ENCODE measurements around the gene IAH1. TPM values are rescaled to one million over a fixed set of nuclear protein-coding genes. Genes with fewer than 3 reads are reported as not detected.

The IAH1 gene
- polyA plus RNA-seq, 2 of the 4 experiments (the other 2 are of a cell fraction), result 75.4 to 163 TPM

DNA sequence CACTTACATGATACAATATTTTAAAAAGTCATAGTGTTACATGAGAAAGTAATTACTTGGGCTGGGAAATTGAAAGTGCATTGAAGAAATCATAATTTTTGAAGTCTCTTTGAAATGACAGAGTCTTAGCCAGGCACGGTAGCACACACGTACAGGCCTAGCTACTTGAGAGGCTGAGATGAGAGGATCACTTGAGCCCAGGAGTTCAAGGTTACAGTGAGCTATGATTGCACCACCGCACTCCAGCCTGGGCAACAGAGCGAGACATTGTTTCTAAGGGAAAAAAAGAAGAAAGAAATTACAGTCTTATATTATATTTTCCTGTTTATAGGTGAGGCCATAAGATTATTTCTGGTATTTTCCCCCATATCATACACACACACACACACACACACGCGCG, 9.2 kb upstream of the IAH1 start (continued):
- TF ChIP-seq CTCF (IDR thresholded peaks at IDR 0.05) (no peak), HOXB5 (CRISPR knock-in tag; IDR thresholded peaks at IDR 0.05) (no peak), BHLHE40 (IDR thresholded peaks at IDR 0.05; ENCODE audit: low read depth, low read length) (no peak), HOXB13 (CRISPR knock-in tag; IDR thresholded peaks at IDR 0.05; ENCODE audit: low read depth) (no peak), MYC (IDR thresholded peaks at IDR 0.05; ENCODE audit: borderline replicate concordance, low read length) (no peak), ESRRA (IDR thresholded peaks at IDR 0.05; ENCODE audit: borderline replicate concordance, low read length) (no peak), ZSCAN20 (CRISPR knock-in tag; IDR thresholded peaks at IDR 0.05) (no peak), CBX2 (IDR thresholded peaks at IDR 0.05; ENCODE audit: borderline replicate concordance, low read depth) (no peak)

- Histone ChIP-seq H3K4me3 (no peak overlapping the region), H3K27ac (no peak overlapping the region), H3K4me2 (no peak overlapping the region), H3K4me1 (no peaks in the 10 kb centered on the region), H3K9me3 (no peaks in the 10 kb centered on the region)
- DNase-seq (ENCODE audit: low read depth in 1 of 2, low spot score in 1 of 2), result no peak
- TF ChIP-seq RNF2 (IDR thresholded peaks at IDR 0.05; ENCODE audit: borderline replicate concordance, low read depth) (no peak), TP53 (CRISPR knock-in tag; IDR thresholded peaks at IDR 0.05) (no peak), CTCF (IDR thresholded peaks at IDR 0.05) (no peak), FOSL2 (IDR thresholded peaks at IDR 0.05) (no peak), FOSL2 (CRISPR knock-in tag; IDR thresholded peaks at IDR 0.05) (no peak), ZNF302 (CRISPR knock-in tag; IDR thresholded peaks at IDR 0.05) (no peak), RARB (CRISPR knock-in tag; IDR thresholded peaks at IDR 0.05) (no peak), ZFP36 (IDR thresholded peaks at IDR 0.05; ENCODE audit: borderline replicate concordance, partially characterized antibody) (no peak), FOXS1 (CRISPR knock-in tag; IDR thresholded peaks at IDR 0.05) (no peak), POLR2AphosphoS2 (conservative IDR thresholded peaks at IDR 0.05; ENCODE audit: low read length) (no peak), HOXB13 (CRISPR knock-in tag; IDR thresholded peaks at IDR 0.05; ENCODE audit: low read depth) (no peak), HOXB5 (CRISPR knock-in tag; IDR thresholded peaks at IDR 0.05) (no peak)
- 67% methylated on average over 28 of the region's 46 CpGs for WGBS (ENCODE audit: missing lambda C conversion rate)
- no peak for ATAC-seq
- FAIRE-seq, result no peak
- POLR2A ChIA-PET, result no interaction called here
- CTCF ChIA-PET, result no interaction called here
These were observed 8.1 kb upstream of the IAH1 start for GRCh38 chr2:9466147-9466683.

DNA sequence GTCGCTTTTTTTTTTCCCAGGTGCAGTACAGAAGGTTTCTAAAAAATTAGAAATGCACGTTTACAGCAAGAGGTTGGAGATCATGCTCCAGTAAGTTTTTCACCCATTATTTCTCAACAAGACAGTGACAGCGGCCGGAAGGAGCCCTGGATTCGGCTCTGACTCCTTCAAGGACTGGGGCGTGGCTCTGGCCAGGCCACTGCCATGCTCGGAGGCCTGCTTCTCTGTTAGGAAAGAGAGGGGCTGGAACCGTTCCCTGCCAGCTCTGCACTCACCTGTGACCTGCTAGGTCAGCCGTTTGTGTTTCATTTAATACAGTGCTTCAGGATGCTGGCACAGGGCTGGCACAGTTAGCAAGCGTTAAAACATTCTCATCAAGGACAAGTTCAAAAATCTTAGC, 6.7 kb upstream of the IAH1 start:
- H3K4me3 ChIP-seq, result no peak overlapping the region
- TF ChIP-seq CEBPB (IDR thresholded peaks at IDR 0.05) (no peak), ZFP36 (IDR thresholded peaks at IDR 0.05; ENCODE audit: borderline replicate concordance, partially characterized antibody) (no peak), TP53 (CRISPR knock-in tag; IDR thresholded peaks at IDR 0.05) (no peak), GATA3 (IDR thresholded peaks at IDR 0.05; ENCODE audit: borderline replicate concordance) (no peak)
- DNase-seq (ENCODE audit: low read depth in 1 of 2, low spot score in 1 of 2) (no peak), ATAC-seq (no peak), FAIRE-seq (no peak)
- ChIA-PET POLR2A (no interaction called here), CTCF (no interaction called here)
- H3K4me2 ChIP-seq, result no peak overlapping the region
- H3K27ac ChIP-seq, result no peak overlapping the region
- 83% methylated on average over 10 of the region's 10 CpGs for WGBS (ENCODE audit: missing lambda C conversion rate)
- H3K4me1 ChIP-seq, result no peaks in the 10 kb centered on the region
- H3K9me3 ChIP-seq, result no peaks in the 10 kb centered on the region
